Subcutaneous adipose tissue (tissue), 4 donors: ENCODE measurements around the gene COMMD4. TPM values are rescaled to one million over a fixed set of nuclear protein-coding genes. Genes with fewer than 3 reads are reported as not detected.

Experiments
- total RNA-seq, 4 donors: library from RNA; depleted of rRNA; stranded (reverse); fragments of >200 nt; gene quantifications; one replicate each; pipeline ENCODE4 v1.1.0, GENCODE V29; 2016
- TF ChIP-seq, protein P1 (sequence below): fragments of 450-650 bp; IDR thresholded peaks from one replicate; pipeline ENCODE4 v1.5.1; 2016; ENCODE audit warnings: low read depth, mild to moderate bottlenecking, control low read depth, antibody characterized with exemption, moderate library complexity

The COMMD4 gene
- total RNA-seq, 4 donors from 2014 or later, result 26.9 to 48.9 (median 44.0) TPM

DNA sequence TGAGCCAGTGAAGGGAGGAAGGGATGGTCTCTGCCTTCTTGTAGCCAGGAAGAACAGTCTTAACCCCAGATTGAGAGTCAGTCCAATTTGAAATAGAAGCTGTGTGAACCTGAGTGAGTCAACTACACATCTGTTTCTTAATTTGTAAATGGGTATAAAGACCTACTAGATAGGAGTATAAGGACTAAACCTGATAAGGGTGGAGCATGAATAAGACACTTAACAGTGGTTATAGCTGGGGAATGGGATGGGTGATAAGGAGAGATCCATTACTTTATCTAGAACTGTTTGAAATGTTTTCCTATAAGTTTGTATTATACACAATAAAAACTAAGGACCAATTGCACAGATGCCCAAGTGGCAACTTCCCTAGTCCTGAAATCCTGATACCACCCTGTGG is 31.1 kb downstream of the COMMD4 start:
- TF ChIP-seq, protein P1, sequence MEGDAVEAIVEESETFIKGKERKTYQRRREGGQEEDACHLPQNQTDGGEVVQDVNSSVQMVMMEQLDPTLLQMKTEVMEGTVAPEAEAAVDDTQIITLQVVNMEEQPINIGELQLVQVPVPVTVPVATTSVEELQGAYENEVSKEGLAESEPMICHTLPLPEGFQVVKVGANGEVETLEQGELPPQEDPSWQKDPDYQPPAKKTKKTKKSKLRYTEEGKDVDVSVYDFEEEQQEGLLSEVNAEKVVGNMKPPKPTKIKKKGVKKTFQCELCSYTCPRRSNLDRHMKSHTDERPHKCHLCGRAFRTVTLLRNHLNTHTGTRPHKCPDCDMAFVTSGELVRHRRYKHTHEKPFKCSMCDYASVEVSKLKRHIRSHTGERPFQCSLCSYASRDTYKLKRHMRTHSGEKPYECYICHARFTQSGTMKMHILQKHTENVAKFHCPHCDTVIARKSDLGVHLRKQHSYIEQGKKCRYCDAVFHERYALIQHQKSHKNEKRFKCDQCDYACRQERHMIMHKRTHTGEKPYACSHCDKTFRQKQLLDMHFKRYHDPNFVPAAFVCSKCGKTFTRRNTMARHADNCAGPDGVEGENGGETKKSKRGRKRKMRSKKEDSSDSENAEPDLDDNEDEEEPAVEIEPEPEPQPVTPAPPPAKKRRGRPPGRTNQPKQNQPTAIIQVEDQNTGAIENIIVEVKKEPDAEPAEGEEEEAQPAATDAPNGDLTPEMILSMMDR, result no peak

DNA sequence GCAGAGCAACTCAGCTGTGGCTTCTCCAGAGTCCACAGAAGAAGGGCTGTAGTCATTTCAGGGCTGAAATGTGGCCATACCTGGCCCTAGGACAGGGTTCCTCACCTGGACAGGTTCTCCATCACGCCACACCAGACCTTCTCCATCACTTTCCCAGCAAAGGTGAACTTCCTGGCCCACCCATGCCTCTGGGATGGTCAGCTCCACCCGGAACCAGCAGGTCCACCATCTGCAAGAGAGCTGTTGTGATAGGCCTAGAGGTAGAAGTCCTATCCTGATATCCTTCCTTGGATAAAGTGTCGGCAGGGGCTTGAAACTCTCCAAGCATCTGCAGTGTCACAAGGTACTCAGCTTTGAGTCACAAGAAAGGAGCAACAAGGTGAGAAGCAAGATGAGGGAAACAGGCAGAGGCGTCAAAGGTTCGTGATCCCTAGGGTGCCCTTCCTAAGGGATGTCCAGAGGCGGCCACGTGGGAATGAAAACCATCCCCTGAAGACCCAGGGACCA is 31.6 kb downstream of the COMMD4 start:
- TF ChIP-seq, protein P1, result no peak

DNA sequence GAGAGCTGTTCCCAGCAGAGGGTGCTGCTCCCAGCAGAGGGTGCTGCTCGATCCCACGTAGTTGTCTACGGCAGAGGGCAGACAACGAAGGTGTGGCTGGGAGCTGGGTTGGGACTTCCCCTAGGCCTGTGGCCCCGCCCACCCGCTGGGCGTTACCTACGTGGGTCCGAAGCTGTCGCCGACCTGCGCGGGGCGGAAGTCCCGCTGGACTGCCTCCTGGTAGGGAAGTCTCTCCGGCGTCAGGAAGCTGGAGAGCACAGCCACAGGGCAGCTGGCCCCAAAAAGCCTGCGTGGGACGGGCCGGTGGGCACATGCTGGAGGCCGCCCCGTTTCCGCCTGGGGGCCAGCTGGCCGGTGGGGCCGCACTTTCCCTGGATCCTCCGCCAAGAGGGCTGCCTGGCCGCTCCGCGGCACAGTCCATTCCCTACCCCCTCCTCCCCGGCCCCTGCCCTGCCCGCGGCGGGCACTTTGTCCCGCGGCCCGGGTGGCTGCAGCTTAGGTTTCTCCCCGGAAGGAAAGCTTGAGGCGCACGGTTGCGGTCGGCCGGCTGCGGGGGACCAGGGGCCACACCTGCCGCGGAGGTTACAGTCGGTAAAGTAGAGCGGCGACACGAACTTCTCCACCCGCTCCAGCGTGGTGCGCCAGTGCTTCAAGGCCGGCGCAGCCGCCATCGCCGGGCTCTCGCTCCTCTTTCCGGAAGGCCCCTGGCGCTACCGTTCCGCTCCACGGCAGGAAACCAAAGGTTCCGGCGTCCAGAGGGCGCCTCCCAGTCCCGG is 32.2 kb downstream of the COMMD4 start, which contains the start of gene MAN2C1:
Gene MAN2C1, minus strand, starts transcription at position 695 of the 776 bp plus-strand sequence. Its CDS starts 24 bp downstream, at position 671.
- TF ChIP-seq, protein P1, result no peak

DNA sequence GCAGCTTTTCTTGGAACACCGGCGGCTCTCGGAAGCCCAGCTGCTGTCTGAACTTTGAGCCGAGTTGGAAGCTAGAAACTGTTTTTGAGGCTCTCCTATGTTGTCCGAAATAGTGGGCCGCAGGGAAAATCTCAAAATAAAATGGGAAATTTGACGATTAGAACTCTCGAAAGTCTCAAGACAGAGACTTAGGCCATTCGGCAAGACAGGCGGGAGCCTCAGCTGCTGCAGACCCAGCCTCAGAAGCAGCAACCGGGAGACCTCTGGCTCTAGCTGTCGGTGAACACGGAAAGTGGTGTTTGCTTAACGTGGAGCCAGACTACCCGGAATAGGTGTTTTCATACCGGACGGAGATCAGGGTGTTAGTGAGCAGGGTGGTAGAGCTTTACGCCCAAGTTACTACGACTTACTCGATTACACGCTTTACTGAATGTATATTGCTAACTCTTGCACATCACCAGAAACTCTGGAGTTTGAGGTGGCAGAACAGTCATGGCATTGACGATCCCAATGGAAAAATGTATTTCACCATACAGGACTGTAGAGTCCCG is 32.9 kb downstream of the COMMD4 start:
- TF ChIP-seq, protein P1, result no peak

DNA sequence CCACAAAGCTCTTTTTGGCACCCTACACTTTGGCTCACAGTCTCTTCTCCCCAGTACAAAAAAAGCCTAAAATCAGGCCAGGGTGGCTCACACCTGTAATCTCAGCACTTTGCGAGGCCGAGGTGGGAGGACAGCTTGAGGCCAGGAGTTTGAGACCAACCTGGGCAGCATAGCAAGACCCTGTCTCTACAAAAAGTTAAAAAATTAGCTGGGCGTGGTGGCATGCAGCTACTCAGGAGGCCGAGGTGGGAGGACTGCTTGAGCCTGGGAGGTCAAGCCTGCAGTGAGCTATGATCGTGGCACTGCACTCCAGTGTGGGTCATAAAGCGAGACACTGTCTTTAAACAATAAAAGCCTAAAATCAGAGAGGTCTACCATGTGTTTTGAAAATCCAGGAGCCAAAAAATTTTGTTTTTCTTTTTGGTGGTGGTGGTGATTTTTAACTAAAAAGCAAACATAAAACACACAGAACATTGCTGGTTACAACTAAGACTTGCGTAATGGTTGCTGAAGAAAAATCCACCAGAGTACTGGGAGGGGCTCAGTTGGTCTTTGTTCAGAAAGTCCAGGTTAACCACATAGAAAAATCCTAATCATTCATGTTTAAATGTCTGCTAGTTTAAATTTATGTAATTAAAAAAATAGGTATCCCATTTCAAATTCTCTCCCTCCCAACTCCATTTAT is 34.2 kb downstream of the COMMD4 start:
- TF ChIP-seq, protein P1, result no peak

DNA sequence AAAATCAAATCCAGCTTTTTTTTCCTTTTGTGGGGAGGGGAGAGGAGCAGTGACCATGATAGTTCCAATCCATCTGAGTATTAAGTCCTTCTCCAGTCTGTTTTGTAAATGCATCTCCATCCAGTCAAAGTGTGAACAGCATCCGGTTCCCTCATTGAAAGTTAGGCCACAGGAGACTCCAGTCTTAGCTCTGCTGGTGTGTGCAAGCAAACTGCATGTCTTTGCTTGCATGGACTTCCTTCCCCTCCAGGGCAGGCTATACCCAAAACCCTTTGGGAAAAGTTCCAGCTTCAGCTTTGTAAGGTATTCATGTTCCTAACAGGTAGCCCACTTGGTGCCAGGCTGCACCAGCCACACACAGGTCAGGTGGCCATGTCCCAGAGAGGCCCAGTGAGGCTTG is 35.6 kb downstream of the COMMD4 start:
- TF ChIP-seq, protein P1, result no peak
